Mesenchymal stem cell (in vitro differentiated cells and primary cell): ENCODE results near the gene AOAH.
A peak's percentile ranks its signal among the peaks of the same experiment; 100 is the strongest.

ENCODE experiments used
- DNase-seq: peaks from one replicate; pipeline ENCODE4 v3.0.0-alpha.2; 2013
- H2AFZ ChIP-seq: one replicate; pipeline ENCODE4 v1.6.1; 2013; ENCODE audit warnings: low read depth, mild to moderate bottlenecking, control low read depth, inconsistent platforms, low read length, moderate library complexity
- H2AK5ac ChIP-seq: 2 replicates; pipeline ENCODE4 v1.6.1; 2013; ENCODE audit warnings: low read length, moderate library complexity, mild to moderate bottlenecking, inconsistent platforms; ENCODE audit not compliant: severe bottlenecking
- H2BK120ac ChIP-seq: one replicate; pipeline ENCODE4 v1.6.1; 2013; ENCODE audit warnings: low read depth, mild to moderate bottlenecking, inconsistent platforms, low read length, moderate library complexity
- H2BK12ac ChIP-seq, 2 experiments: one replicate each; pipeline ENCODE4 v1.6.1; 2013; ENCODE audit warnings: inconsistent platforms in 2 of 2, low read length in 2 of 2, mild to moderate bottlenecking in 2 of 2, moderate library complexity in 2 of 2, control low read depth in 1 of 2
- H2BK15ac ChIP-seq: one replicate; pipeline ENCODE4 v1.6.1; 2013; ENCODE audit warnings: mild to moderate bottlenecking, low read depth, inconsistent platforms; ENCODE audit not compliant: poor library complexity, severe bottlenecking
- H2BK5ac ChIP-seq: 2 replicates; pipeline ENCODE4 v1.6.1; 2013; ENCODE audit warnings: low read depth, mild to moderate bottlenecking, low read length, control low read depth, inconsistent platforms; ENCODE audit not compliant: poor library complexity, severe bottlenecking
- H3K14ac ChIP-seq, 2 experiments: one replicate each; pipeline ENCODE4 v1.6.1; 2013; ENCODE audit warnings: inconsistent platforms in 2 of 2, low read length in 2 of 2, control low read depth in 1 of 2, mild to moderate bottlenecking in 1 of 2, moderate library complexity in 1 of 2
- H3K18ac ChIP-seq, 2 experiments: one replicate each; pipeline ENCODE4 v1.6.1; 2013; ENCODE audit warnings: inconsistent platforms in 2 of 2, low read length in 2 of 2, control low read depth in 1 of 2, low read depth in 1 of 2, mild to moderate bottlenecking in 1 of 2
- H3K23ac ChIP-seq, 2 experiments: one replicate each; pipeline ENCODE4 v1.6.1; 2013; ENCODE audit warnings: inconsistent platforms in 2 of 2, low read length in 2 of 2, mild to moderate bottlenecking in 2 of 2, moderate library complexity in 2 of 2, control low read depth in 1 of 2
- H3K27ac ChIP-seq: 2 replicates; pipeline ENCODE4 v1.5.1; 2013; ENCODE audit warnings: mild to moderate bottlenecking, moderate library complexity, low read length, control low read depth, inconsistent platforms; ENCODE audit not compliant: poor library complexity, severe bottlenecking
- H3K27me3 ChIP-seq, 2 experiments: 2 replicates each; pipeline versions ENCODE4 v1.6.1 to v1.7.0; 2013; ENCODE audit warnings: low read length in 2 of 2, mild to moderate bottlenecking in 2 of 2, moderate library complexity in 2 of 2, control low read depth in 1 of 2, inconsistent platforms in 1 of 2; ENCODE audit not compliant: control insufficient read depth in 1 of 2, insufficient read depth in 1 of 2
- H3K36me3 ChIP-seq, 2 experiments: 2 replicates each; pipeline versions ENCODE4 v1.6.1 to v1.7.0; 2013; ENCODE audit warnings: low read length in 2 of 2, control low read depth in 1 of 2, inconsistent platforms in 1 of 2, low read depth in 1 of 2, mild to moderate bottlenecking in 1 of 2; ENCODE audit not compliant: insufficient read depth in 2 of 2, control insufficient read depth in 1 of 2
- H3K4ac ChIP-seq, 2 experiments: one replicate each; pipeline ENCODE4 v1.6.1; 2013; ENCODE audit warnings: inconsistent platforms in 2 of 2, low read length in 2 of 2, mild to moderate bottlenecking in 2 of 2, moderate library complexity in 2 of 2, control low read depth in 1 of 2, low read depth in 1 of 2
- H3K4me1 ChIP-seq: 2 replicates; pipeline ENCODE4 v1.6.1; 2013; ENCODE audit warnings: low read depth, low read length, control low read depth; ENCODE audit not compliant: control insufficient read depth, insufficient read depth
- H3K4me2 ChIP-seq: 2 replicates; pipeline ENCODE4 v1.6.1; 2013; ENCODE audit warnings: low read length, mild to moderate bottlenecking, inconsistent platforms; ENCODE audit not compliant: poor library complexity, severe bottlenecking
- H3K4me3 ChIP-seq, 2 experiments: 2 replicates each; pipeline versions ENCODE4 v1.5.1 to v1.7.0; 2013; ENCODE audit warnings: low read length in 2 of 2, mild to moderate bottlenecking in 2 of 2, control low read depth in 1 of 2, low read depth in 1 of 2; ENCODE audit not compliant: insufficient read depth in 1 of 2
- H3K79me1 ChIP-seq: replicated peaks from 2 replicates; pipeline ENCODE4 v1.6.1; 2013; ENCODE audit warnings: mild to moderate bottlenecking, control low read depth, low read length, inconsistent platforms; ENCODE audit not compliant: poor library complexity, severe bottlenecking
- H3K9ac ChIP-seq: 2 replicates; pipeline ENCODE4 v1.7.0; 2013; ENCODE audit warnings: mild to moderate bottlenecking, low read length, moderate library complexity
- H3K9me3 ChIP-seq: 2 replicates; pipeline ENCODE4 v1.7.0; 2013; ENCODE audit warnings: mild to moderate bottlenecking, low read length; ENCODE audit not compliant: control insufficient read depth
- H4K8ac ChIP-seq: one replicate; pipeline ENCODE4 v1.6.1; 2013; ENCODE audit warnings: inconsistent platforms, mild to moderate bottlenecking, low read length, moderate library complexity
- H4K91ac ChIP-seq: one replicate; pipeline ENCODE4 v1.6.1; 2013; ENCODE audit warnings: mild to moderate bottlenecking, low read length, inconsistent platforms
- WGBS: methylation state at CpG from one replicate; pipeline ENCODE4 v1.1.7; 2013; ENCODE audit warnings: mixed read lengths; 5-methylcytosine and 5-hydroxymethylcytosine counted together

The AOAH gene

GRCh38 chr7:36639826-36640225 lies 84.5 kb downstream of the AOAH start:
- Histone ChIP-seq H2BK15ac (peak overlapping the region; percentile 12), H3K4ac (no peak overlapping the region), H3K27ac (no peak overlapping the region), H3K9ac (no peak overlapping the region), H3K4me2 (no peak overlapping the region), H2BK12ac (no peak overlapping the region), H2AK5ac (no peak overlapping the region), H2BK120ac (no peak overlapping the region), H2BK5ac (no peak overlapping the region), H3K18ac (no peak overlapping the region), H3K4me1 (peaks cover 6% of the 10 kb centered on the region), H3K23ac (no peak overlapping the region), H3K36me3 (no peaks in the 10 kb centered on the region), H3K27me3 (peaks cover 0 to 28% of the 10 kb centered on the region in 2 experiments), H4K91ac (no peak overlapping the region), H3K9me3 (no peaks in the 10 kb centered on the region), H3K14ac (no peak overlapping the region), H3K79me1 (no peaks in the 10 kb centered on the region), H2AFZ (no peak overlapping the region), H4K8ac (no peak overlapping the region), H3K4me3 (no peak overlapping the region)
- no peak for DNase-seq
- WGBS = 88% methylated on average over 6 of the region's 8 CpGs

- H3K27me3 ChIP-seq = peaks cover 0 to 27% of the 10 kb centered on the region in 2 experiments
- no peak overlapping the region for H3K14ac ChIP-seq
- no peak overlapping the region for H2BK120ac ChIP-seq
- no peak overlapping the region for H2BK15ac ChIP-seq
- no peaks in the 10 kb centered on the region for H3K9me3 ChIP-seq
- no peak overlapping the region for H3K4me3 ChIP-seq
- no peak overlapping the region for H3K4me2 ChIP-seq
- no peak overlapping the region for H4K91ac ChIP-seq
- H3K36me3 ChIP-seq = no peaks in the 10 kb centered on the region
- no peak overlapping the region for H3K4ac ChIP-seq
- peaks cover 8% of the 10 kb centered on the region for H3K4me1 ChIP-seq
- H2BK5ac ChIP-seq = no peak overlapping the region
- no peak overlapping the region for H3K18ac ChIP-seq
- no peak overlapping the region for H3K27ac ChIP-seq
- H2AK5ac ChIP-seq = no peak overlapping the region
- H2AFZ ChIP-seq = no peak overlapping the region
- no peak overlapping the region for H2BK12ac ChIP-seq
- H3K23ac ChIP-seq = no peak overlapping the region
- no peaks in the 10 kb centered on the region for H3K79me1 ChIP-seq
- WGBS = 92% methylated on average over 3 of the region's 3 CpGs
- no peak overlapping the region for H3K9ac ChIP-seq
- DNase-seq = no peak
- H4K8ac ChIP-seq = no peak overlapping the region
Observed at GRCh38 chr7:36638586-36639263, 85.6 kb downstream of the AOAH start.

- H3K27ac ChIP-seq = no peak overlapping the region
- no peak overlapping the region for H2BK5ac ChIP-seq
- H3K4ac ChIP-seq = no peak overlapping the region
- H2AK5ac ChIP-seq = no peak overlapping the region
- no peak overlapping the region for H4K8ac ChIP-seq
- DNase-seq = no peak
- H3K36me3 ChIP-seq = no peaks in the 10 kb centered on the region
- H2BK15ac ChIP-seq = no peak overlapping the region
- no peak overlapping the region for H3K14ac ChIP-seq
- H3K4me2 ChIP-seq = no peak overlapping the region
- no peak overlapping the region for H3K9ac ChIP-seq
- WGBS = 79% methylated on average over 4 of the region's 5 CpGs
- peaks cover 0 to 33% of the 10 kb centered on the region in 2 experiments for H3K27me3 ChIP-seq
- no peak overlapping the region for H2AFZ ChIP-seq
- peaks cover 14% of the 10 kb centered on the region for H3K4me1 ChIP-seq
- H2BK12ac ChIP-seq = no peak overlapping the region
- H3K9me3 ChIP-seq = no peaks in the 10 kb centered on the region
- no peaks in the 10 kb centered on the region for H3K79me1 ChIP-seq
- H3K4me3 ChIP-seq = no peak overlapping the region
- no peak overlapping the region for H3K23ac ChIP-seq
- no peak overlapping the region for H3K18ac ChIP-seq
- no peak overlapping the region for H2BK120ac ChIP-seq
- no peak overlapping the region for H4K91ac ChIP-seq
Observed at GRCh38 chr7:36638140-36638539, 86.2 kb downstream of the AOAH start.

GRCh38 chr7:36637417-36637816 lies 86.9 kb downstream of the AOAH start:
- H4K91ac ChIP-seq = no peak overlapping the region
- H3K27ac ChIP-seq = no peak overlapping the region
- WGBS = 82% methylated on average over 4 of the region's 4 CpGs
- no peak overlapping the region for H2BK5ac ChIP-seq
- peaks cover 18% of the 10 kb centered on the region for H3K4me1 ChIP-seq
- no peak overlapping the region for H3K4me2 ChIP-seq
- H4K8ac ChIP-seq = no peak overlapping the region
- no peak for DNase-seq
- no peaks in the 10 kb centered on the region for H3K9me3 ChIP-seq
- no peak overlapping the region for H3K14ac ChIP-seq
- H3K9ac ChIP-seq = no peak overlapping the region
- H3K4me3 ChIP-seq = no peak overlapping the region
- H2AK5ac ChIP-seq = no peak overlapping the region
- peaks cover 0 to 40% of the 10 kb centered on the region in 2 experiments for H3K27me3 ChIP-seq
- H3K18ac ChIP-seq = no peak overlapping the region
- H3K4ac ChIP-seq = no peak overlapping the region
- no peaks in the 10 kb centered on the region for H3K79me1 ChIP-seq
- no peak overlapping the region for H3K23ac ChIP-seq
- H3K36me3 ChIP-seq = no peaks in the 10 kb centered on the region
- no peak overlapping the region for H2BK12ac ChIP-seq
- H2AFZ ChIP-seq = no peak overlapping the region
- H2BK15ac ChIP-seq = no peak overlapping the region
- H2BK120ac ChIP-seq = no peak overlapping the region
